ENCODE data around the gene NUBP2. TPM values are rescaled to one million over a fixed set of nuclear protein-coding genes. Genes with fewer than 3 reads are reported as not detected.

Gene NUBP2
- total and polyA plus RNA-seq, 7 experiments from 2014 or later = 39.3 to 98.9 (median 57.4) TPM

GRCh38 chr16:1775846-1776671 is 6.7 kb upstream of the NUBP2 start:
- intact Hi-C loops (cut with micrococcal nuclease) = loop anchor here in 1 of 2 donors (10.0 kb wide), 1 partner anchor 431 kb away; no protein-coding TSS in a partner anchor
- POLR2A ChIA-PET = no interaction called here
- Mint-ChIP-seq H3K4me3 (peak overlapping the region in 3 of 10 donors; percentile 16 to 47 (median 18)), H3K4me1 (peaks cover 8 to 31% (median 12%) of the 10 kb centered on the region in 7 donors), H3K36me3 (peaks cover 0 to 8% (median 0%) of the 10 kb centered on the region in 5 donors), H3K27ac (no peak overlapping the region), H3K27me3 (peaks cover 0 to 2% (median 0%) of the 10 kb centered on the region in 5 donors), H3K9me3 (peaks cover 0 to 3% (median 0%) of the 10 kb centered on the region in 11 donors)
- DNase-seq (no peak), ATAC-seq (no peak)
- Histone ChIP-seq H3K27ac (ENCODE audit: low read depth, low read length) (no peak overlapping the region), H3K4me3 (ENCODE audit: low read length) (no peak overlapping the region), H3K4me1 (ENCODE audit: control insufficient read depth in 2 of 2, insufficient read depth in 2 of 2, low read length in 2 of 2) (peaks cover 12 to 24% of the 10 kb centered on the region in 2 donors), H3K27me3 (ENCODE audit: control insufficient read depth in 2 of 2, insufficient read depth in 2 of 2, low read length in 2 of 2) (no peaks in the 10 kb centered on the region), H3K36me3 (ENCODE audit: control insufficient read depth in 2 of 3, insufficient read depth in 3 of 3, low read length in 3 of 3) (peaks cover 0 to 60% (median 0%) of the 10 kb centered on the region in 3 experiments), H3K9me3 (ENCODE audit: control insufficient read depth in 2 of 3, low read length in 3 of 3) (no peaks in the 10 kb centered on the region)
- CTCF ChIA-PET = no interaction called here

GRCh38 chr16:1776672-1776955 is 6.1 kb upstream of the NUBP2 start:
- no peaks in the 10 kb centered on the region for H3K27me3 ChIP-seq (ENCODE audit: control insufficient read depth in 2 of 2, insufficient read depth in 2 of 2, low read length in 2 of 2)
- no peak overlapping the region for H3K27ac ChIP-seq (ENCODE audit: low read depth, low read length)
- Mint-ChIP-seq H3K27ac (no peak overlapping the region), H3K9me3 (peaks cover 0 to 3% (median 0%) of the 10 kb centered on the region in 11 donors), H3K4me1 (peaks cover 8 to 37% (median 16%) of the 10 kb centered on the region in 7 donors), H3K36me3 (peaks cover 0 to 8% (median 0%) of the 10 kb centered on the region in 5 donors), H3K4me3 (peak overlapping the region in 2 of 10 donors; percentile 16 to 18), H3K27me3 (peaks cover 0 to 2% (median 0%) of the 10 kb centered on the region in 5 donors)
- ChIA-PET POLR2A (no interaction called here), CTCF (no interaction called here)
- H3K9me3 ChIP-seq (ENCODE audit: control insufficient read depth in 2 of 3, low read length in 3 of 3) = no peaks in the 10 kb centered on the region
- ATAC-seq (no peak), DNase-seq (no peak)
- H3K36me3 ChIP-seq (ENCODE audit: control insufficient read depth in 2 of 3, insufficient read depth in 3 of 3, low read length in 3 of 3) = peaks cover 0 to 60% (median 0%) of the 10 kb centered on the region in 3 experiments
- intact Hi-C loops (cut with micrococcal nuclease) = loop anchor here in 1 of 2 donors (10.0 kb wide), 1 partner anchor 432 kb away; no protein-coding TSS in a partner anchor
- H3K4me1 ChIP-seq (ENCODE audit: control insufficient read depth in 2 of 2, insufficient read depth in 2 of 2, low read length in 2 of 2) = peaks cover 18 to 28% of the 10 kb centered on the region in 2 donors
- no peak overlapping the region for H3K4me3 ChIP-seq (ENCODE audit: low read length)

GRCh38 chr16:1776991-1777374 is 5.8 kb upstream of the NUBP2 start:
- Mint-ChIP-seq H3K36me3 (peaks cover 0 to 4% (median 0%) of the 10 kb centered on the region in 5 donors), H3K27ac (peak overlapping the region in 1 of 9 donors; percentile 56), H3K9me3 (peaks cover 0 to 3% (median 0%) of the 10 kb centered on the region in 11 donors), H3K27me3 (peaks cover 0 to 2% (median 0%) of the 10 kb centered on the region in 5 donors), H3K4me1 (peaks cover 5 to 37% (median 17%) of the 10 kb centered on the region in 7 donors), H3K4me3 (peak overlapping the region in 1 of 10 donors; percentile 18)
- Histone ChIP-seq H3K27ac (ENCODE audit: low read depth, low read length) (no peak overlapping the region), H3K4me1 (ENCODE audit: control insufficient read depth in 2 of 2, insufficient read depth in 2 of 2, low read length in 2 of 2) (peaks cover 19 to 24% of the 10 kb centered on the region in 2 donors), H3K9me3 (ENCODE audit: control insufficient read depth in 2 of 3, low read length in 3 of 3) (no peaks in the 10 kb centered on the region), H3K4me3 (ENCODE audit: low read length) (no peak overlapping the region), H3K36me3 (ENCODE audit: control insufficient read depth in 2 of 3, insufficient read depth in 3 of 3, low read length in 3 of 3) (peaks cover 0 to 60% (median 0%) of the 10 kb centered on the region in 3 experiments), H3K27me3 (ENCODE audit: control insufficient read depth in 2 of 2, insufficient read depth in 2 of 2, low read length in 2 of 2) (no peaks in the 10 kb centered on the region)
- DNase-seq (no peak), ATAC-seq (no peak)
- ChIA-PET POLR2A (interaction anchor here (1.0 kb wide), 2 partner anchors 8 to 71 kb away, joined by 4 to 5 read pairs; partner anchors contain the start of gene MAPK8IP3), CTCF (no interaction called here)
- intact Hi-C loops (cut with micrococcal nuclease) = loop anchor here in 1 of 2 donors (10.0 kb wide), 1 partner anchor 432 kb away; no protein-coding TSS in a partner anchor

- H3K4me1 Mint-ChIP-seq = peaks cover 0 to 33% (median 13%) of the 10 kb centered on the region in 7 donors
- intact Hi-C loops (cut with micrococcal nuclease) = loop anchor here in 1 of 2 donors (10.0 kb wide), 1 partner anchor 433 kb away; no protein-coding TSS in a partner anchor
- H3K9me3 Mint-ChIP-seq = no peaks in the 10 kb centered on the region
- Histone ChIP-seq H3K4me3 (ENCODE audit: low read length) (no peak overlapping the region), H3K27ac (ENCODE audit: low read depth, low read length) (no peak overlapping the region), H3K36me3 (ENCODE audit: control insufficient read depth in 2 of 3, insufficient read depth in 3 of 3, low read length in 3 of 3) (peaks cover 0 to 60% (median 0%) of the 10 kb centered on the region in 3 experiments), H3K27me3 (ENCODE audit: control insufficient read depth in 2 of 2, insufficient read depth in 2 of 2, low read length in 2 of 2) (no peaks in the 10 kb centered on the region), H3K9me3 (ENCODE audit: control insufficient read depth in 2 of 3, low read length in 3 of 3) (no peaks in the 10 kb centered on the region), H3K4me1 (ENCODE audit: control insufficient read depth in 2 of 2, insufficient read depth in 2 of 2, low read length in 2 of 2) (peaks cover 19 to 22% of the 10 kb centered on the region in 2 donors)
- peaks cover 0 to 1% (median 0%) of the 10 kb centered on the region in 5 donors for H3K27me3 Mint-ChIP-seq
- ATAC-seq = no peak
- H3K4me3 Mint-ChIP-seq = no peak overlapping the region
- ChIA-PET POLR2A (interaction anchor here (0.6 to 1.0 kb wide), 3 partner anchors 9 to 956 kb away, joined by 3 to 5 read pairs (median 4); partner anchors contain the start of gene MAPK8IP3), CTCF (interaction anchor here (0.5 kb wide), 1 partner anchor 128 kb away, joined by 3 read pairs; no protein-coding TSS in a partner anchor)
- H3K27ac Mint-ChIP-seq = no peak overlapping the region
- DNase-seq = no peak
- no peaks in the 10 kb centered on the region for H3K36me3 Mint-ChIP-seq
These were observed 5.2 kb upstream of the NUBP2 start for GRCh38 chr16:1777375-1778199.

- no peaks in the 10 kb centered on the region for H3K27me3 ChIP-seq (ENCODE audit: control insufficient read depth in 2 of 2, insufficient read depth in 2 of 2, low read length in 2 of 2)
- H3K36me3 ChIP-seq (ENCODE audit: control insufficient read depth in 2 of 3, insufficient read depth in 3 of 3, low read length in 3 of 3) = peaks cover 0 to 52% (median 0%) of the 10 kb centered on the region in 3 experiments
- ATAC-seq (no peak), DNase-seq (no peak)
- ChIA-PET POLR2A (interaction anchor here (0.6 to 1.0 kb wide), 3 partner anchors 9 to 955 kb away, joined by 3 to 5 read pairs (median 4); partner anchors contain the start of gene MAPK8IP3), CTCF (interaction anchor here (0.5 kb wide), 1 partner anchor 129 kb away, joined by 3 read pairs; no protein-coding TSS in a partner anchor)
- no peak overlapping the region for H3K4me3 ChIP-seq (ENCODE audit: low read length)
- Mint-ChIP-seq H3K27me3 (peaks cover 0 to 2% (median 0%) of the 10 kb centered on the region in 5 donors), H3K4me3 (peak overlapping the region in 2 of 10 donors; percentile 41 to 80), H3K4me1 (peaks cover 0 to 38% (median 20%) of the 10 kb centered on the region in 7 donors), H3K27ac (peak overlapping the region in 1 of 9 donors; percentile 42), H3K9me3 (no peaks in the 10 kb centered on the region), H3K36me3 (peaks cover 0 to 3% (median 0%) of the 10 kb centered on the region in 5 donors)
- H3K4me1 ChIP-seq (ENCODE audit: control insufficient read depth in 2 of 2, insufficient read depth in 2 of 2, low read length in 2 of 2) = peaks cover 19 to 22% of the 10 kb centered on the region in 2 donors
- no peaks in the 10 kb centered on the region for H3K9me3 ChIP-seq (ENCODE audit: control insufficient read depth in 2 of 3, low read length in 3 of 3)
- intact Hi-C loops (cut with micrococcal nuclease) = loop anchor here in 1 of 2 donors (10.0 kb wide), 1 partner anchor 434 kb away; no protein-coding TSS in a partner anchor
- H3K27ac ChIP-seq (ENCODE audit: low read depth, low read length) = no peak overlapping the region
These were observed 4.3 kb upstream of the NUBP2 start for GRCh38 chr16:1778200-1779179.
